ENCODE data around the gene TMOD2.
"Not testable (repeated sequence)": the region's sequence is repeated elsewhere in the genome, so short reads cannot be mapped to it uniquely, and the experiment has no call there.

DNA sequence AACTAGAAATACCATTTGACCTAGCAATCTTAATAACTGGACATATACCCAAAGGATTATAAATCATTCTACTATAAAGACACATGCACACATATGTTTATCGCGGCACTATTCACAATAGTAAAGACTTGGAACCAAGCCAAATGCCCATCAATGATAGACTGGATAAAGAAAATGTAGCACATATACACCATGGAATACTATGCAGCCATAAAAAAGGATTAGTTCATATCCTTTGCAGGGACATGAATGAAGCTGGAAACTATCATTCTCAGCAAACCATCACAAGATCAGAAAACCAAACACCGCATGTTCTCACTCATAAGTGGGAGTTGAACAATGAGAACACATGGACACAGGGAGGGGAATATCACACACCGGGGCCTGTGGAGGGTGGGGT, 41.1 kb downstream of the TMOD2 start:
- TF ChIP-seq, protein P1, sequence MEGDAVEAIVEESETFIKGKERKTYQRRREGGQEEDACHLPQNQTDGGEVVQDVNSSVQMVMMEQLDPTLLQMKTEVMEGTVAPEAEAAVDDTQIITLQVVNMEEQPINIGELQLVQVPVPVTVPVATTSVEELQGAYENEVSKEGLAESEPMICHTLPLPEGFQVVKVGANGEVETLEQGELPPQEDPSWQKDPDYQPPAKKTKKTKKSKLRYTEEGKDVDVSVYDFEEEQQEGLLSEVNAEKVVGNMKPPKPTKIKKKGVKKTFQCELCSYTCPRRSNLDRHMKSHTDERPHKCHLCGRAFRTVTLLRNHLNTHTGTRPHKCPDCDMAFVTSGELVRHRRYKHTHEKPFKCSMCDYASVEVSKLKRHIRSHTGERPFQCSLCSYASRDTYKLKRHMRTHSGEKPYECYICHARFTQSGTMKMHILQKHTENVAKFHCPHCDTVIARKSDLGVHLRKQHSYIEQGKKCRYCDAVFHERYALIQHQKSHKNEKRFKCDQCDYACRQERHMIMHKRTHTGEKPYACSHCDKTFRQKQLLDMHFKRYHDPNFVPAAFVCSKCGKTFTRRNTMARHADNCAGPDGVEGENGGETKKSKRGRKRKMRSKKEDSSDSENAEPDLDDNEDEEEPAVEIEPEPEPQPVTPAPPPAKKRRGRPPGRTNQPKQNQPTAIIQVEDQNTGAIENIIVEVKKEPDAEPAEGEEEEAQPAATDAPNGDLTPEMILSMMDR (IDR thresholded peaks at IDR 0.05) = not testable (repeated sequence)
- not testable (repeated sequence) for TF ChIP-seq POLR2A (IDR thresholded peaks at IDR 0.05)
